NCI-H526 treated with DMSO at 0.1 percent for 48 hours (cell line): Measurements from ENCODE around the gene GALNT17.
"Not testable (repeated sequence)": the region's sequence is repeated elsewhere in the genome, so short reads cannot be mapped to it uniquely, and the experiment has no call there.

Experiments
- DNase-seq: peaks from one replicate; lab custom pipeline; 2025; lab: John Stamatoyannopoulos, UW

GALNT17 gene

DNA sequence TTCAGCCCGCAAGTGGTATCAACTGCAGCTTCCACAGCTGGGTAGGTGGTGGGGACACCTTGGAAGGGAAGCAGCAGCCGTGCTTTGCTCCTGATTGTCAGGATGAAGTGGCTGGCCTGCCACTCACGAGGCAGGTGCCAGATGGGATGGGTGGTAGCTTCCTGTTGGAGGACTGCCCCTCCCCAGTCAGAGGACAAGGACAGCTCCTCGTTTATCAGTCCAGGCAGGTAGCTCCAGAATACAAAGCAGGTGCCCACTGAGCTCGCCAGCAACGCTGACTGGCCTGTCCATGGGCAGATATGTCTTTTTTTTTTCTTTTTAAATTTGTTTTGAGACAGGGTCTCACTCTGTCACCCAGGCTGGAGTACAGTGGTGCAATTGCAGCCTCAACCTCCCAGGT is 431.3 kb downstream of the GALNT17 start:
- DNase-seq, result no peak

DNA sequence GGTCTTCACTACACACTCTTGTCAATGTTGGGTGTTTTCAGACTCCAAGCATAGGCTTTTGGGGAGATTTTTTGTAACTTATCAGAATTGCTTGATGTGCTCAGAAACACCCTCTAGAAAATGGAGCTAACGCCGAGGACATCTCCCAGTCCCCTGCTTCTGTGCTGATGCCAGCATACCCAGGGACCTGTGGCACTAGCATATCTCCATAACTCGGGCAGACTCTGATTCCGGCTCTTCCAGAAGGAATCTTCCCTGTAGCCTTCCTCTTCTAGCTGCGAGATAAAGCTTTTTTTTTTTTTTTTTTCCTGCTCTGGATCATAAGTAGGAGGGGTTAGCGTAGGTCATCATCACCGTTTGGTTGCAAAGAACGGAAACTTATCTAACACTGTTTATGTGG is 434.4 kb downstream of the GALNT17 start:
- DNase-seq, result no peak

DNA sequence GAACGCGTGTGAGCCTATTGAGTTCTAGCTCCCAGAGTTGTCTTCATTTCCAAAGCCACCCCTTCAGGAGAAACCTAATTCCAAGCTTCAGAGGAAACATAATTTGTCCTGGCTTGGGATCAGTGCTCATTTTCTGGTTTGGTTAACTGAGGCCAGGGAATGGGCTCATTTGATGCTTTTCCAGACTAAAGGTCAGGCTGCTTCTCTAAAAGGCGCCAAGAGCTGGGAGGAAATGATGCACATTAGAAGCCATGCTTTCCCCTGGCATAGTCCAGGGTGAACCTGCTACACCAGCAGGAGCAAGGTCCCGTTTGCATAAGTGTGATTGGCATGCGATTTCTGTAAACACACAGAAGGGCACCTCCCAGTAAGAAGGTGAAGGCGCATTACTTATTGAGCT is 435.0 kb downstream of the GALNT17 start:
- DNase-seq, result no peak

DNA sequence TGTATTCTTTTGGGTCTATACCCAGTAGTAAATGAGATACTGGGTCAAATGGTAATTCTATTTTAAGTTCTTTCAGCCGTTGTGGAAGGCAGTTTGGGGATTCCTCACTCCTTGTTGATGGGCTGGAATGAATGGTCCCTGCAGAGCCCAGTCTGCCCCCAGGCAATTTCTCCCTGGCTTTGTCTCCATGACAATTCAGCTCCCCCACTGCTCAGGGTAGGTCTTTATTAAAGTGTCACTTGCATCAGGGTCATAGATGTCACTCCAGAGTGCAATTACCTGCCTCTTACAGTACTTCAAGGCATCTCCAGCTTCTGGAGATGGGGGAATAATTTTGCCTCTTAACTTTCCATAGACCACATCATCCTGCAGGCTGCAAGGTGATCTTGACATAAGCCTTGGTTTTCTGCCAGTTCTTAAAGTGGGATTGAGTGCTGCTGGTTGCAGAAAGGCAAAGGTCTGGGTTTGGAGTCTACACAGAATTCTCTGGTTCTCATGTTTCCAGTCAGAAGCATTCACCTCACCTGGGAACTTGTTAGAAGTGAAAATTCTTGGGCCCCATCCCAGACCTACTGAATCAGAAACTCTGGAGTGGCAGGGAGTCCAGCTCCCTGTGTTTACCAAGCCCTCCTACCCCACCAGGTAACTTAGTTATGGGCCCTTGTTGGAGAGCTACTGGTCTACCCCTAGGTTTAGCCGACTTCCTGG is 442.4 kb downstream of the GALNT17 start:
- no peak for DNase-seq

DNA sequence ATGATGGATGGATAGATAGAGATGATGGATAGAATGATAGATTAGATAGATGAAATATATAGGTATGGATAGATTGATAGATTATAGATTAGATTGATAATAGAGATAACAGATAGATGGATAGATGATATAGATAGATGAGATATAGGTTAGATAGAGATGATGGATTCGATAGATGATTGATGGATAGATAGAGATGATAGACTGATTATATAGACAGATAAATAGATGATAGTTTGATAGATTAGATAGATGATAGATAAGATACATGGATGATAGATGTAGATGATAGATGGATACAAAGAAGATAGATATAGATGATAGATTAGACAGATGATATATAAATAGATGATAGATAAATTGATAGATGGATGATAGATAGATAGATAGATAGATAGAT is 448.1 kb downstream of the GALNT17 start:
- DNase-seq, result no peak

DNA sequence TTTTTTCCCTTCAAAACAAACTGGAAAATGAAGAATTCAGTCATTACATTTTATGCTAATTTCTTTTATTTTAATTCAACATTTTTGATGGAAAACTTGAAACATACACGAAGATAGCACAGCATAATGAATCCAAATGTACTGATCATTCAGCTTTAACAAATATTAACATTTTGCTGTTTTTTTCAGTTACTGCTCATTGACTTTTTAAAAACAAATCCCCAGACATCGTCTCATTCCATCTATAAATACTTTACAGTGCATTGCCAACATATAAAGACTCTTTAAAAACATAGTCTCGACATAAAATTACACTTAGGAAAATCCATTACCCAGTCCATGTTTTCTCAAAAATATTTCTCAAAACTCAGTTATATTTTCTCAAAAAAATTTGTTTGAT is 452.3 kb downstream of the GALNT17 start:
- no peak for DNase-seq

DNA sequence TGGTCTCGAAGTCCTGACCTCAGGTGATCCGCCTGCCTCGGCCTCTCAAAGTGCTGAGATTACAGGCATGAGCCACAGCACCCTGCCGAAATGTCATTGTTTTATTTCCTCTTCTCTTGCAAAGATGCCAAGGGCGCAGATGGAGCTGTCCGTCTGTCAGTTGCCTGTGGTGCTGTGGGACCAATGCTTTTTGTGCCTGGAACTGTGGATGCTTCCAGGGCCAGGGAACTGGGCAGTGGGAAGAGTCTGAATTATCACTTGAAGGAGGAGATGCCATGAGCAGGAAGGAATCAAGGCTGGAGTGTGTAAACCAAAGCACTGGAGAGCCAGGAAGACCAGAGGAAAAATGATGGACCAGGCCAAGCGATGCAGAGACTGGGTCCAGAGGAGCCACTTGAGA is 459.9 kb downstream of the GALNT17 start:
- no peak for DNase-seq

DNA sequence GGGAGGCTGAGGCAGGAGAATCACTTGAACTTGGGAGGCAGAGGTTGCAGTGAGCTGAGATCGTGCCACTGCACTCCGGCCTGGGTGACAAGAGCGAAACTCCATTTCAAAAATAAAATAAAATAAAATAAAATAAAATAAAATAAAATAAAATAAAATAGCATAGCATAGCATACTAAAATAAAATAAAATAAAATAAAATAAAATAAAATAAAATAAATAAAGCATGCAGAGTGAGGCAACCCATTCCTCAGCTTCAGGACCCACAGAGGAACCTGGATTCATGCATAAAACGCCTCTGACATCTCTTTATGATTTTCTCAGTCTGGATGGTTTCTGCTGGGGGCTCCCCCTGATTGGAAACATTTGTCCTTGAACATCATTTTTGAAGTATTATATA is 460.4 kb downstream of the GALNT17 start:
- not testable (repeated sequence) for DNase-seq

DNA sequence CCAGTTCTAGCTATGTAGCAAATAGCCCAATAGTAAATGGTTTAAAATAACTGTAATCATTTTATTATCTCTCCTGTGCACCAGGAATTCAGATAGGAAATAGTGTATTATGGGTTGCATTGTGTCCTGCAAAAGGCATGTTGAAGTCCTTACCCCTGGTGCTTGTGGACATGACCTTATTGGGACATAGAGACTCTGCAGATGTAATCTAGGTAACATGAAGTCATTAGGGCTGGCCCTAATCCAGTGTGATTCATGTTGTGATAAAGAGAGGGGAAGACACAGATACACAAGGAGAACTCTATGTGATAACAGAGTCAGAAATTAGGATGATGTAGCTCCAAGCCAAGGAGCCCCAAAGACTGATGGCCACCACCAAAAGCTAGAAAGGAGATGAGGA is 462.8 kb downstream of the GALNT17 start:
- DNase-seq, result no peak

DNA sequence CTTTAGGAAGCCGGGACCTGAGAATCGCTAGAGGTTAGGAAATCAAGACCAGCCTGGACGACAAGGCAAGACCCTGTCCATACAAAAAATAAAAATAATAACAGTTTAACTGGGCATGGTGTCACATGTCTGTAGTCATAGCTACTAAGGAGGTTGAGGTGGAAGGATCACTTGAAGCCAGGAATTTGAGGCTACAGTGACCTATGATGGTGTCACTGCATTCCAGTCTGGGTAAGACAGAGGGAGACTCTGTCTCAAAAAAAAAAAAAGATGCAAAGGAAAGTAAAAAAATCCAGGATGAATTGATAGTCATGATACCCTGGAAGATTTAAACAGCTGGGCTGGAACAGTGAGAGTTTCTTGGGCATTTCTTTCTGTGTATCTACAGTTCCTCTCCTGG is 463.2 kb downstream of the GALNT17 start:
- DNase-seq, result no peak

DNA sequence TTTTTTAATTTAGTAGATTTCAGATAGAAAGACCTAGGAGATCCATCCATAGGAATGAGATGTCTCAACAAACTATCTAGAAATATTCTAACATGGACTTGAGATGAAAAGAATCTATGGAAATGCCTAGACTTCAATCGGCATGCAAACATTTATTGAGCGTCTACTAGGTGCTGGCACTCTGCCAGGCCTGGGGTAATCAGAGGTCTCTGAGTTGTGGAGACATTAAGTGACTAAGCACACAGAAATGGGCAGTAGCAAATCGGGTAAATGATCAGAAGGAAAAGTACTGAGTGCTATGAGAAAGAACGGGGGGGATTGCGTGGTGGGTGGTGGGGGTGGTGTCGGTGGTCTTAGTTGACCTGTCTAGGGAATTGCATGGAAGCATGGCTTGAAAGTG is 466.6 kb downstream of the GALNT17 start:
- no peak for DNase-seq

DNA sequence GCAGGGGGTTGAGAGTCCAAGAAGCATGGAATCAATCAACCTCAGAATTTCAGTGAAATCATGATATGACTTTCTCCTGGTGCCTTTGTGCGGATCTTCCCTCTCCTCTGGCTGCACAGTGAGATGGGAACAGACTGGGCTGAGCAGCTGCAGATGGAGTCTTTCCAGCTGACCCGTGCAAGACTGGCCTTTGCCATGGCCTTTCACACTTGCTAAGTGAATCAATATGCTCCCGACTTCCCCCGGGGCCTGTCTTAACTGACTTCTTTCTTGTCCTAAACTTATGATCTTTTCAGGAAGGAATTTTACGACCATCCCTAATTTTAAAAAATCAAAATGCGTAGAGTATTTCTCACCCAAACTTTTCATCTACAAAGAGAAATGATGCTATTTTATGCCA is 469.9 kb downstream of the GALNT17 start:
- DNase-seq, result no peak

DNA sequence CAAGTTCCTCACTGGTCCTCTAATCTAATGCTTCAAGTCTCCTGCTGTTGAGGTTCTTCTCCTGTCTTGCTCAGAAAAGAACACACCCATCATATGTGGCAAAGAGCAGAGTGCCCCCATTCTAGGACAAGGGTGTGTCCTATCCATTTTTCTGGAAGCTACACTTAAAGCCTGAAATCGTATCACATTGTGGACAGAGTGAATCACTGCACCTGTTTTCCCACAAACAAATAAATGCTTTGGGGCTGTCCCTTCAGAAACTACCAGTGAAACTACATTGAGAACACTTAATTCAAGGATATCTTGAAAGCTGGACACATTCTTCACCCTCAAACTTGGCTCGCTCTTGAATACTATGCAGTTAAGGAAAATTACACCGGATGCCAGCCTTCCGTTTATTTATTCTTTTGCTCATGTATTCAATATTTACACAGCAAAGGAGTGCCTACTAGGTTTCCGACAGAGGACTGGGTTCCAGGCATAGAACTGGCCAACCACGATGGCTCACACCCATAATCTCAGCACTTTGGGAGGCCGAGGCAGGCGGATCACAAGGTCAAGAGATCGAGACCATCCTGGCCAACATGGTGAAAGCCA is 473.0 kb downstream of the GALNT17 start:
- no peak for DNase-seq

DNA sequence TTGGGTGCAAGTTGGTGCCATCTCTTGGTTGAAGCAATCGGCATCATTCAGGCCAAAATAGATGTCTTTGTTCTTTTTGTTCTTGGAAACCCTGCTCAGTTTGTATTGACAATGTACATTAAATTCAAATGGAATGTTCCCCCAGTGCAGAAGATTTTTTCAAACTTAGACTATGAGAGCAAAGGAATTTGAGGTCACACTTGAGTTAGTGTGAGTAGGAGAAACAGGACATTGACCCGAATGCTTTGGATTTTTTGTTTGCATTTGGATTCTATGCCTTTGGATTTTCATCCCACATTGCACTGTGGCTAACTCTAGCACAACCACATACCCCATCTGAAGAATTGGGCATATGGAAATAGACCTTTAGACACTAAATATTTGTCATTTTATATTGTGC is 480.0 kb downstream of the GALNT17 start:
- DNase-seq, result no peak

DNA sequence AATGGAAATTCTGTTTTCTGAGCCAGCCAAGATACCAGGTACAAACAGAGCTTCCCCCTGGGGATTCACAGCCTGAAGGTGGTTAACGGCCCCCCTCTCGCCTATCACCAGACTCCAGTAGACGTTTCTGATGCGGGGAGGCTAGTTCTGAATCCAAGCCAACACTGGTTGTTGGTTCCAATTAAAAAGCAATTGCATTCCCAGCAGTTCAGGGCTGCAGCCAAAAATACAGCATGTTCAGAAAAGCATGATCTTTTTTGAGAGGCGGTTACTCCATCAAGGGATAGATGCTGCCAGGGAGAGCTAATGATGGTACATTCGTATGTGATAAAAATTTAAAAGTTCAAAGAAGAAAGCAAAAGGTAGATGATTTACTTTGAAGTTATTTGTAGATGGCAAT is 481.0 kb downstream of the GALNT17 start:
- no peak for DNase-seq

DNA sequence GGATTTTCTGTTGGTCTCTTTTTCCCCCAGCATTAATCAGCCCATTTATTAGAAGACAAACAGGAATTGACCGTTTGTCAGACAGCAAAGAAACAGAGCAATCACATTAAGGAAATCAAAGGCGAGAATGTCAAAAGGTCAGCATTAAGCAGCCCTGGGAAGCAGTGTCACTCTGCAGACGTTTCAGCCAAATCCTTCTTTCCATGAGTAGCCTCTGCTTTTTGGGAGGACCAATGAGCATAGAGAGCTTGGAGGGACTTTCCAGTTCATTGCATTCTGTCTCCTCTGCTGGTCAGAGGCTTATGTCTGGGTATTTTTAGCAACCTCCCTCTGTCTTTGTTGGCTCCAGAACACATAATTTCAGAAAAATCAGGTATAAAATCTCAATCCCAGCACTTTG is 481.4 kb downstream of the GALNT17 start:
- DNase-seq, result no peak

DNA sequence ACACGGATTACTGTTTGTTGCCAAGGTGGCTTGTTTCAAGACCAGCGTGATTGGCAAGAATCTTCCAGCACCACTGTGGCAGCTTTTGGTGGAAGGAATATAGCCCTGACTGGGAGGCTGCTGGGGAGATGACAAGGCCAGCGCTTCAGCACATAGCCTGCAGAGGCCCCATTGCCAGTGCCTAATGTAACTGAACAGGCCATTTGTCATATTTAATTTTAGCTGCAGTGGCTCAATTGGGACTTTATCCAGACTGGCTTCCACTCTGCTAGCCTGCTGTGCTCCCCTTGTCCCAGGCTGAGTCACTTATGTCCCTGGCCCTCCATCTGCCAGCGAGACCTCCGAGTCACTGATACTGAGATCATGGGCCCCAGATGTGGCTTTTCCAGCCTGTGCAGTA is 483.1 kb downstream of the GALNT17 start:
- no peak for DNase-seq

DNA sequence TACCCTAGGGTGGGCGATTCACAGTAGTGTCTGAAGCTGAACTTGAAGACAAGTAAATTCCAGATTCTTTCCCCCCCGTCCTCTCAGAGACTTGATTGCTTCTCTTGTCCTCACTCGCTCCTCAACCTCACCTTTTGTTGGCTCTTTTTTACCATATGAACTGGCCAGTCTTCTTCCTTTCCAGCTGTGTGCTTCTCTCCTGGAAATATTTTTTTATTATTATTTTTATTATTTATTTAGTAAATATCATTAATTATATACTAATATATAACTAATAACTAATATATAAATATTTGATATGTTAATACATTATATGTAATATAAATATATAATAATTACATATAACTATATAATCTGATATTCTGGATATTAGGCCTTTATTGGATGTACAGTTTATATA is 484.3 kb downstream of the GALNT17 start:
- no peak for DNase-seq

DNA sequence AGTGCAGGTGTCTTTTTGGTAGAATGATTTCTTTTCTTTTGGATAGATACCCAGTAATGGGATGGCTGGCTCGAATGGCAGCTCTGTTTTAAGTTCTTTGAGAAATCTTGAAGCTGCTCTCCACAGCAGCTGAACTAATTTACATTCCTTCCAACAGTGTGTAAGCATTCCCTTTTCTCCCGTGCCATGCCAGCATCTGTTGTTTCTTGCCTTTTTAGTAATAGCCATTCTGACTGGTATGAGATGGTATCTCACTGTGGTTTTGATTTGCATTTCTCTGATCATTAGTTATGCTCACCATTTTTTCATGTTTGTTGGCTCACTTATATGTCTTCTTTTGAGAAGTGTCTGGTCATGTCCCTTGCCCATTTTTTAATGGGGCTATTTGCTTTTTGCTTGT is 486.3 kb downstream of the GALNT17 start:
- peak; percentile 1 for DNase-seq

DNA sequence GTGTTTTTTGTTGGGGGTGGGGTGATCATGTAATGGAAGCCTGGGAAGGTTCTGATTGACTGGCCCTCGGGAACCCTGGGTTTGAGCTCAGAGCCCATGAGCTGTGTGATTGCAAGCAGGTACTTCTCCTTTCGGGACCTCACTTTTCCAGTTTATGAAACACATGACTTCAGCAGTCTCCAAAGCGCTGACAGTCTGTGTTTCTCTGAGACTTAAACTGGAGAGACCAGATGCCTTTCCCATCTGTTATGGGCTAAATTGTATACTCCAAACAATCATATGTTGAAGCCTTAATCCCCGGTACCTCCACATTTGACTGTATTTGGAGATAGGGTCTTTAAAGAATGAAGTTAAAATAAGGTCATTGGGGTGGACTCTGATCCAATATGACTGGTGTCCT is 493.6 kb downstream of the GALNT17 start:
- DNase-seq, result no peak

DNA sequence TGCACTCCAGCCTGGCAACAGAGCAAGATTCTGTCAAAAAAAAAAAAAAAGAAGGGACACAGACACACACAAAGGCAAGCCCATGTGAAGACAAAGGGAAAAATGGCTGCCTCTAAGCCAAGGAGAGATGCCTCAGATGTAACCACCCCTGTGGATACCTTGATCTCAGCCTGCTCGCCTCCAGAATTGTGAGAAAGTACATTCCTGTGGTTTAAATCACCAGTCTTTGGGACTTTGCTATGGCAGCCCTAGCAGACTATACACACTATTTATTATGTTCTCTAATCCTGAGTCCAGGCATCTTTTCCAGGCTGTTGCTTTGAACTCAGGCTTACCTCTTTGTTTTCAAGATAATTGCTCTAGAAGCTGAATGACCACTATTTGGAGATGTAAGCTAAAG is 494.3 kb downstream of the GALNT17 start:
- no peak for DNase-seq

DNA sequence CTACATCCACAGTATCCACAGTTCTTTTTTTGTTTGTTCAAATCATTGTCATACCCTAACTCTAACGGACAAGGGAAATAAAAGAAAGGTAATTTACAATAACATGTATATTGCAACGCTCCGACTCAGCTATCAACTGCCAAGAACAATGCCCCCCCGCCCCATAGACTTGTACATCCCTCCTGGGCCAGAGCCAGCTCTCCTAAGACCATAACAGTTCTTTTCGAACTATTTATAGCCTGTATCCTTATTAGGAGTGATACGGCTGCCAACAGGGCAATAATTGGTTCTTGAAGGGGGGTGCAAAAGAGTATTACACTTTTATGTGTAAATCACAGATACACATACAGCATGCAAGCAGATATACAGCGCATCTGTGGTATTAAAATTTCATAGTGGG is 495.7 kb downstream of the GALNT17 start:
- DNase-seq, result no peak

DNA sequence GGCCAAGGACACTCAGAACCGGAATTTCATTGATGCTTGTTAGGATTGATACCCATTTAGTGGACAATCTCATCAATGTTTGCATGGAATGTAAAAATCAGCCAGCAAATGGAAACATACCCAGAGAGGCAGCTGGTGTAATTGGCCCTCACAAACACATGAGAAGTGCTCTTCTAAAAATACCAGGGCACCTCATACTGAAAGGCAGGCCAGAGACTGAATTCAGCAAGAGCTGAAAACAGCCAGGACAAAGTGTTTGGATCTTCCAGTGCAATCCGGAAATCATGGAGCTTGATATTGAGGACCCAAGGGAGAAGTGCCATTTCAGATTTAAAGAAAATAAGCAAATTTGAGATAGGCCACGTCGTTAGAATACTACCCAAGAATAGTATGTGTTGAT is 498.6 kb downstream of the GALNT17 start:
- DNase-seq, result no peak

DNA sequence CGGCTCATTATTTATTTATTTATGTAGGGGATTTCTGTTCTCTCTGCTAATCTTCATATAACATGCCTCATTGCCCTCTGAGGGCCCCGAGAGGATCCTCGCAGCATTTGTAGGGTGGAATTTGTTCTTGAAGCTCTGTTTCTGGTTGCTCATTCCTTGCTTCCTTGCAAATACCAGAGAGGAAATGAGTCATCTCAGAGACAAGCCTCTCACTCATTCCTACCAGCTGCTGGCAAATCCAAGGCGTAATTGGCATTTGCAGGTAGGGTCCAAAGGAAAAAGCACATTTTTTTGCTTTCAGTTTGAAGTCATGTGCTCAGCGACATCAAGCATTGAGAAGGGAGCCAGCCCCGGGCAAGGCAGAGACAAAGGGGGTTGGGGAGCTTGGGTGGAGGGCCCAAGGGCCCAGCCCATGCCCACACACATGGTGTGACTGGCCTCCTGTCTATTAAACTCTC is 501.6 kb downstream of the GALNT17 start:
- no peak for DNase-seq
